ENCODE measurements around the gene AARS2. TPM values are rescaled to one million over a fixed set of nuclear protein-coding genes. Genes with fewer than 3 reads are reported as not detected.

AARS2 gene
- total and polyA plus RNA-seq, 2 donors (not counting 1 experiment from before 2014, with no cell fraction given) = 3.4 to 24.3 TPM

DNA sequence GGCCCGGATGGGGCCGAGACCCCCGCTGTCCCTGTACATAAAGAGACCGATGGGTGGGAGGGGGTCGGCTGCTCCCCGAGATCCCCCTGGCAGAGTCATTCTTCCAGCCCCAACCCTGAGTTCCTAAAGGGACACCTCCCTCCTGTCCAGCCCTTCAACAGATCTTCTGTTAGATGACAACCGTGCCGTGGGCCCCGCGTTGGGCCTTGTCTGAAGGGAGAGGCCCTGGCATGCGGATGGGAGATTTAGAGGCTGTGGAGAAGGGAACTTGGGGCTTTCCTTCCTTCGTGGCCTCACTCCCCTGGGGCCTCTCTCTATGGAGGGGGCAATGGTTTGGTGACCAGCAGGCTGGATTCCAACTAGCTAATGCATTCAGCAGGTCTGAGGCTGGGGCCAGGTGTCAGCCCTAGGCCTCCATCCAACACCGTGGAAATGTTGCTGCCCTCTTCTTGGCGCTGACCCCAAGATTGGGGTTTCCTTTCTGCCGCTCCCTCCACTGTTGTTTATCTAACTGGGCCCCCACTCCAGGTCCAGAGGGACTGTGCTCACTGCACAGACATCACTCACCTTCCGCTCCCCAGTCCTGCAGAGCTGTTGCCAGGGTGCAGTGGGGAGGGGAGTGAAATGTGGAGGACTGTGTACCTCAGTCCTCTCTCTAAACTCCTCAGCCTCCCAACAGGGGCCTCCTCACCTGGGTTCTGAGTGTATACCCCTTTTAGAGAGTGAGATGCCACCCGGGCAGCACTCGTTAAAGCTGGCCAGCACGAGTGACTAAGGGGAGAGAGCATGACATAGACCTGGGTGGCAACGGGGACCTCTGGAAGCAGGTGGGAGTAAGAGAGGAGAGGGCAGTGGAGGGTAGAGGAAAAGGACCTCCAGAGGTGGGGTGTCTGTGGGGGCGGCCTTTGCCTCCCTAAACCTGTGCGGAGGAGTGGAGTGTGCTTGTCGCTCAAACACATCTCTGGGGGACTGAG is 36.2 kb downstream of the AARS2 start:
- H3K79me2 ChIP-seq (ENCODE audit: control insufficient read depth, insufficient read depth, low read length) = no peaks in the 10 kb centered on the region
- H4K20me1 ChIP-seq (ENCODE audit: control insufficient read depth, extremely low read depth, insufficient read depth, low read length) = no peaks in the 10 kb centered on the region
- no peak for TF ChIP-seq EZH2 (IDR thresholded peaks at IDR 0.05; ENCODE audit: low read length, missing control alignments)
- TF ChIP-seq CTCF (conservative IDR thresholded peaks at IDR 0.05 in 1 of 2, IDR thresholded peaks at IDR 0.05 in 1 of 2; ENCODE audit: low read depth in 1 of 2, low read length in 2 of 2) = no peak
- no peaks in the 10 kb centered on the region for H3K36me3 ChIP-seq (ENCODE audit: control insufficient read depth, insufficient read depth, low read length)
- H3K9me3 ChIP-seq (ENCODE audit: control insufficient read depth, insufficient read depth, low read depth, low read length) = no peaks in the 10 kb centered on the region
- H3K4me2 ChIP-seq (ENCODE audit: extremely low read depth, insufficient read depth, low read length) = no peak overlapping the region
- no peaks in the 10 kb centered on the region for H3K4me1 ChIP-seq (ENCODE audit: control insufficient read depth, extremely low read depth, insufficient read depth, low read length)
- H2AFZ ChIP-seq (ENCODE audit: low read length) = no peak overlapping the region
- no peak overlapping the region for H3K4me3 ChIP-seq (replicated peaks in 1 of 4; ENCODE audit: control extremely low read depth in 1 of 4, insufficient read depth in 1 of 4, low read depth in 3 of 4, low read length in 4 of 4)
- H3K27me3 ChIP-seq (ENCODE audit: control insufficient read depth, insufficient read depth, low read length) = peaks cover 41% of the 10 kb centered on the region
- DNase-seq (ENCODE audit: low read depth in 2 of 2) = no peak
- H3K9ac ChIP-seq (ENCODE audit: insufficient read depth, low read length) = no peak overlapping the region
- no peak overlapping the region for H3K27ac ChIP-seq (ENCODE audit: insufficient read depth, low read length)

DNA sequence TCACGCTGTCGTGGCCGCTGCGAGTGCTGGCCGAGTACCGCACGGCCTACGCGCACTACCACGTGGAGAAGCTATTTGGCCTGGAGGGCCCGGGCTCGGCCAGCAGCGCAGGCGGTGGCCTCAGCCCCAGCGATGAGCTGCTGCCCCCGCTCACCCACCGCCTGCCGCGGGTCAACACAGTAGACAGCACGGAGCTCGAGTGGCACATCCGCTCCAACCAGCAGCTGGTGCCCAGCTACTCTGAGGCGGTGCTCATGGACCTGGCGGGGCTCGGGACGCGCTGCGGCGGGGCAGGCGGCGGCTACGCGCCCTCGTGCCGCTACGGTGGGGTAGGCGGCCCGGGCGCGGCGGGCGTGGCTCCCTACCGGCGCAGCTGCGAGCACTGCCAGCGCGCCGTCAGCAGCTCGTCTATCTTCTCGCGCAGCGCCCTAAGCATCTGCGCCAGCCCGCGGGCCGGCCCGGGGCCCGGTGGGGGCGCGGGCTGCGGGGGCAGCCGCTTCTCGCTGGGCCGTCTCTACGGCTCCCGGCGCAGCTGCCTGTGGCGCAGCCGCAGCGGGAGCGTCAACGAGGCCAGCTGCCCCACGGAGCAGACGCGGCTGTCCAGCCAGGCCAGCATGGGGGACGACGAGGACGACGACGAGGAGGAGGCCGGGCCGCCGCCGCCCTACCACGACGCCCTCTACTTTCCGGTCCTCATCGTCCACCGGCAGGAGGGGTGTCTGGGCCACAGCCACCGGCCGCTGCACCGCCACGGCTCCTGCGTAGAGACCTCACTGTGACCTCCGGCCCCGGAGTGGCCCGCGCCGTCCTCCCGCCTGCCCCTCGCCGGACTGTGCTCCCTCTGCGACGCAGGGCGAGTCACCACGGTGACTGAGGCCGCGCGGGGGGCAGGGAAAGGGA is 37.1 kb downstream of the AARS2 start:
- no peaks in the 10 kb centered on the region for H4K20me1 ChIP-seq (ENCODE audit: control insufficient read depth, extremely low read depth, insufficient read depth, low read length)
- H3K4me1 ChIP-seq (ENCODE audit: control insufficient read depth, extremely low read depth, insufficient read depth, low read length) = no peaks in the 10 kb centered on the region
- H3K27me3 ChIP-seq (ENCODE audit: control insufficient read depth, insufficient read depth, low read length) = peaks cover 50% of the 10 kb centered on the region
- H2AFZ ChIP-seq (ENCODE audit: low read length) = no peak overlapping the region
- H3K79me2 ChIP-seq (ENCODE audit: control insufficient read depth, insufficient read depth, low read length) = no peaks in the 10 kb centered on the region
- no peak overlapping the region for H3K4me3 ChIP-seq (replicated peaks in 1 of 4; ENCODE audit: control extremely low read depth in 1 of 4, insufficient read depth in 1 of 4, low read depth in 3 of 4, low read length in 4 of 4)
- no peak overlapping the region for H3K9ac ChIP-seq (ENCODE audit: insufficient read depth, low read length)
- no peak overlapping the region for H3K27ac ChIP-seq (ENCODE audit: insufficient read depth, low read length)
- H3K36me3 ChIP-seq (ENCODE audit: control insufficient read depth, insufficient read depth, low read length) = no peaks in the 10 kb centered on the region
- H3K9me3 ChIP-seq (ENCODE audit: control insufficient read depth, insufficient read depth, low read depth, low read length) = no peaks in the 10 kb centered on the region
- DNase-seq (ENCODE audit: low read depth in 2 of 2) = no peak
- H3K4me2 ChIP-seq (ENCODE audit: extremely low read depth, insufficient read depth, low read length) = no peak overlapping the region
- no peak for TF ChIP-seq CTCF (conservative IDR thresholded peaks at IDR 0.05 in 1 of 2, IDR thresholded peaks at IDR 0.05 in 1 of 2; ENCODE audit: low read depth in 1 of 2, low read length in 2 of 2)
- no peak for TF ChIP-seq EZH2 (IDR thresholded peaks at IDR 0.05; ENCODE audit: low read length, missing control alignments)

DNA sequence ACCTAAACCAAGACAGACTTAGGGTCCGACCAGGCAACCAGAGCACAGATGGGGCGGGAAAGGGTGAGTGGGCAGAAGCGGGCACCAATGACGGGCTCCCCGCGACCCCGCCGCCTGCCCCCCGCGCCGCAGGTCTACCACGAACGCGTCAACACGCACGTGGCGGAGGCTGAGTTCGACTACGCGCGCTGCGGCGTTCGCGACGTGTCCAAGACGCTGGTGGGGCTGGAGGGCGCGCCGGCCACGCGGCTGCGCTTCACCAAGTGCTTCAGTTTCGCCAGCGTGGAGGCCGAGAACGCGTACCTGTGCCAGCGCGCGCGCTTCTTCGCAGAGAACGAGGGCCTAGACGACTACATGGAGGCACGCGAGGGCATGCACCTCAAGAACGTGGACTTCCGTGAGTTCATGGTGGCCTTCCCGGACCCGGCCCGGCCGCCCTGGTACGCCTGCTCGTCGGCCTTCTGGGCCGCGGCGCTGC is 37.8 kb downstream of the AARS2 start:
- peaks cover 51% of the 10 kb centered on the region for H3K27me3 ChIP-seq (ENCODE audit: control insufficient read depth, insufficient read depth, low read length)
- H3K27ac ChIP-seq (ENCODE audit: insufficient read depth, low read length) = no peak overlapping the region
- H3K79me2 ChIP-seq (ENCODE audit: control insufficient read depth, insufficient read depth, low read length) = no peaks in the 10 kb centered on the region
- TF ChIP-seq CTCF (conservative IDR thresholded peaks at IDR 0.05 in 1 of 2, IDR thresholded peaks at IDR 0.05 in 1 of 2; ENCODE audit: low read depth in 1 of 2, low read length in 2 of 2) (no peak), EZH2 (IDR thresholded peaks at IDR 0.05; ENCODE audit: low read length, missing control alignments) (no peak)
- no peak overlapping the region for H3K9ac ChIP-seq (ENCODE audit: insufficient read depth, low read length)
- H3K36me3 ChIP-seq (ENCODE audit: control insufficient read depth, insufficient read depth, low read length) = no peaks in the 10 kb centered on the region
- H3K4me1 ChIP-seq (ENCODE audit: control insufficient read depth, extremely low read depth, insufficient read depth, low read length) = no peaks in the 10 kb centered on the region
- no peak overlapping the region for H3K4me2 ChIP-seq (ENCODE audit: extremely low read depth, insufficient read depth, low read length)
- H4K20me1 ChIP-seq (ENCODE audit: control insufficient read depth, extremely low read depth, insufficient read depth, low read length) = no peaks in the 10 kb centered on the region
- H3K4me3 ChIP-seq (replicated peaks in 1 of 4; ENCODE audit: control extremely low read depth in 1 of 4, insufficient read depth in 1 of 4, low read depth in 3 of 4, low read length in 4 of 4) = no peak overlapping the region
- DNase-seq (ENCODE audit: low read depth in 2 of 2) = no peak
- no peak overlapping the region for H2AFZ ChIP-seq (ENCODE audit: low read length)
- no peaks in the 10 kb centered on the region for H3K9me3 ChIP-seq (ENCODE audit: control insufficient read depth, insufficient read depth, low read depth, low read length)

All from fibroblast of lung (primary cell).